Measurements from ENCODE around the gene RDX.

DNA sequence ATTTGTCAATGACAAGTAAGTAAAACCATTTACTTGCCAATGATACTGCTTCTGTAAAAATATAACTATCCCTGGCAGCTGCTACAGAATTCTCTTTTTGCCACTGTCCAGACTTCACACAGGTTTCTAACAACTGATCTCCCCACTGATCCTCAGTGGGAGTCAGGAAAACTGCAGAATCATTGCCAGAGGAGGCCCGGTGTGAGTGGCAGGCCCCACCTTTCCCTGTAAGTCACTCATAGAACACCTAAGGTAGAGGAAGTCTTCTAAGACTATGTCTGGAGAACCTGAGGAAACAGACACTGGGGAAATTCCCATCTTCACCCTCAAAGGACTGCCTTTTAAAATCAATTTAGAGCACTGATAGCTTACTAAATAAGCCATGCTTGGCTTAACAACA lies 136.9 kb downstream of the RDX start:
- TF ChIP-seq, protein P1, sequence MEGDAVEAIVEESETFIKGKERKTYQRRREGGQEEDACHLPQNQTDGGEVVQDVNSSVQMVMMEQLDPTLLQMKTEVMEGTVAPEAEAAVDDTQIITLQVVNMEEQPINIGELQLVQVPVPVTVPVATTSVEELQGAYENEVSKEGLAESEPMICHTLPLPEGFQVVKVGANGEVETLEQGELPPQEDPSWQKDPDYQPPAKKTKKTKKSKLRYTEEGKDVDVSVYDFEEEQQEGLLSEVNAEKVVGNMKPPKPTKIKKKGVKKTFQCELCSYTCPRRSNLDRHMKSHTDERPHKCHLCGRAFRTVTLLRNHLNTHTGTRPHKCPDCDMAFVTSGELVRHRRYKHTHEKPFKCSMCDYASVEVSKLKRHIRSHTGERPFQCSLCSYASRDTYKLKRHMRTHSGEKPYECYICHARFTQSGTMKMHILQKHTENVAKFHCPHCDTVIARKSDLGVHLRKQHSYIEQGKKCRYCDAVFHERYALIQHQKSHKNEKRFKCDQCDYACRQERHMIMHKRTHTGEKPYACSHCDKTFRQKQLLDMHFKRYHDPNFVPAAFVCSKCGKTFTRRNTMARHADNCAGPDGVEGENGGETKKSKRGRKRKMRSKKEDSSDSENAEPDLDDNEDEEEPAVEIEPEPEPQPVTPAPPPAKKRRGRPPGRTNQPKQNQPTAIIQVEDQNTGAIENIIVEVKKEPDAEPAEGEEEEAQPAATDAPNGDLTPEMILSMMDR (IDR thresholded peaks at IDR 0.05) = no peak
- no peak for TF ChIP-seq POLR2A (IDR thresholded peaks at IDR 0.05)

Measured in lower leg skin (tissue), 3 donors.